NB4 (cell line): ENCODE data around the gene OR5J2.

Experiments
- DNase-seq: peaks from one replicate; pipeline ENCODE4 v3.0.0; 2010; ENCODE audit warnings: low read depth
- H3K4me3 ChIP-seq: one replicate; pipeline ENCODE4 v1.5.1; 2011; ENCODE audit warnings: mild to moderate bottlenecking, low read depth, low read length, moderate library complexity
- MAX ChIP-seq: IDR thresholded peaks from 2 replicates; pipeline ENCODE4 v1.6.1; 2011; ENCODE audit warnings: low read depth, low read length
- MYC ChIP-seq: IDR thresholded peaks from 2 replicates; pipeline ENCODE4 v1.6.1; 2011; ENCODE audit warnings: low read depth, low read length
- POLR2A ChIP-seq: IDR thresholded peaks from 2 replicates; pipeline ENCODE4 v1.6.1; 2011; ENCODE audit warnings: mild to moderate bottlenecking; ENCODE audit not compliant: insufficient read length; ENCODE audit errors: extremely low read depth
- TF ChIP-seq, protein P1 (sequence below): IDR thresholded peaks from one replicate; pipeline ENCODE4 v1.5.1; 2012; ENCODE audit warnings: low read depth, low read length

The OR5J2 gene

DNA sequence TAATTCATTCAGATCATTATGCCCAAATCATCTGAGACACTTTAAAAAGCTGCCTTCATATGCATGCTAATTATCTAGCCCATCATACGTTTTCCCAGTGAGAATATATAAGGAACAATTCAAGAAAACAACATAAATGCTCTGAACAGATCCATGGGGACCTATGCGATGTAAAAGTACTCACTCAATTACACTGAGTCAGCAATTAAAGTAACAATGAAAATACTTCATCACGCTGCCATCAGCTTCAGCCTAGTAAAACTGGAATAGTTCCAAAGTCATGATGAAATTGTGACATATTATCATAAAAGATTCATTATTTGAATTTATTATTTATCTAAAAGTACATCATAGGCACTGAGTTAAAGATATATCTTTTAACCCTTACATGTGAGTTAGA lies 12.6 kb upstream of the OR5J2 start:
- no peak for DNase-seq
- TF ChIP-seq POLR2A (no peak), MYC (no peak), MAX (no peak)
- TF ChIP-seq, protein P1, sequence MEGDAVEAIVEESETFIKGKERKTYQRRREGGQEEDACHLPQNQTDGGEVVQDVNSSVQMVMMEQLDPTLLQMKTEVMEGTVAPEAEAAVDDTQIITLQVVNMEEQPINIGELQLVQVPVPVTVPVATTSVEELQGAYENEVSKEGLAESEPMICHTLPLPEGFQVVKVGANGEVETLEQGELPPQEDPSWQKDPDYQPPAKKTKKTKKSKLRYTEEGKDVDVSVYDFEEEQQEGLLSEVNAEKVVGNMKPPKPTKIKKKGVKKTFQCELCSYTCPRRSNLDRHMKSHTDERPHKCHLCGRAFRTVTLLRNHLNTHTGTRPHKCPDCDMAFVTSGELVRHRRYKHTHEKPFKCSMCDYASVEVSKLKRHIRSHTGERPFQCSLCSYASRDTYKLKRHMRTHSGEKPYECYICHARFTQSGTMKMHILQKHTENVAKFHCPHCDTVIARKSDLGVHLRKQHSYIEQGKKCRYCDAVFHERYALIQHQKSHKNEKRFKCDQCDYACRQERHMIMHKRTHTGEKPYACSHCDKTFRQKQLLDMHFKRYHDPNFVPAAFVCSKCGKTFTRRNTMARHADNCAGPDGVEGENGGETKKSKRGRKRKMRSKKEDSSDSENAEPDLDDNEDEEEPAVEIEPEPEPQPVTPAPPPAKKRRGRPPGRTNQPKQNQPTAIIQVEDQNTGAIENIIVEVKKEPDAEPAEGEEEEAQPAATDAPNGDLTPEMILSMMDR = no peak
- no peak overlapping the region for H3K4me3 ChIP-seq

DNA sequence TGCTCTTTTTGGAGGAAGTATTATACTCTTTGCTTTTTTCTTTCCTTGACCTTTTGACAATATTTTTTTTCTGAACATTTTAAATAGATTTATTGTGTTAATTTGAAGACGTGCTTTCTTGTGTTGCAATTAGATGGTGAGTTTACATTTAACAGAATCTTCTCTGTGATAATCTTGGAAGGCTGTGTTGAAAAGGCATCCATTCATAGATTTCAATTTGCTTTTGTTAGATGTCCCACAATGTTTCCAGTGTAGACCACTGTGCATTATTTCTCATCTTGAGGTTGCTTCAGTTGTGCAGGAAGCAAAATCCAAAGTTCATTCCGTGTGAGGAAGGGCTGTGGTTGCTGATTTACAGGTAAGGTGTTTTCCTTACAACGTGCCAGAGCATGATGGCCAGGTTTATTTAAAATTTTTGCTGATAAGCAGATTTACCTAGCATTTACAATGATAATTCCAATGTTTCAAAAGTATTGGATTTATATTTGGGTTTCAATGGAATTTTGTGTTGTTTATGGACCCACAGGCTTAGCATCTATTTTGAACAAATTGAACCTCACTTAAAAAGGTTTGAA lies 4.1 kb upstream of the OR5J2 start:
- TF ChIP-seq MAX (no peak), POLR2A (no peak), MYC (no peak)
- TF ChIP-seq, protein P1 = no peak
- no peak for DNase-seq
- H3K4me3 ChIP-seq = no peak overlapping the region

DNA sequence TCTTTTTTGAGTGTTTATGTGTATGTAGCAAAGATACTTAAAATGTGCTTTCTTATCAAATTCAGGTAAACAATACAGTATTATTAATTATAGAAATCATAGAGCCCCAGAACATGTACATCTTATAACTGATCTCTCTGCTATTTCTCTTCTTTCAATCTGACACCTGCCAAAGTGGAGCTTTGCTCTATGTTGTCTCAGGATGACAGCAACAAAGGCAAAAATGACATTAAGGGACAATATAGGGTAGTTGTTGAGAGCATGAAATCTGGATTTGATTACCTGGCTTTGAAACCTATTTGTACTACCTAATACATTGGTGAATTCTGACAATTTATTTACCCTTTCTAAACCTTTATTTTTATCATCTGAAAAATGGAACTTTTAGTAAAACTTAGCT lies 7.0 kb downstream of the OR5J2 start:
- H3K4me3 ChIP-seq = no peak overlapping the region
- TF ChIP-seq POLR2A = no peak
- TF ChIP-seq, protein P1 = no peak
- TF ChIP-seq MYC = no peak
- no peak for TF ChIP-seq MAX
- DNase-seq = no peak

- TF ChIP-seq POLR2A (no peak), MAX (no peak), MYC (no peak)
- TF ChIP-seq, protein P1 = no peak
- no peak overlapping the region for H3K4me3 ChIP-seq
- no peak for DNase-seq
Observed at GRCh38 chr11:56188602-56189001, 12.2 kb downstream of the OR5J2 start.

DNA sequence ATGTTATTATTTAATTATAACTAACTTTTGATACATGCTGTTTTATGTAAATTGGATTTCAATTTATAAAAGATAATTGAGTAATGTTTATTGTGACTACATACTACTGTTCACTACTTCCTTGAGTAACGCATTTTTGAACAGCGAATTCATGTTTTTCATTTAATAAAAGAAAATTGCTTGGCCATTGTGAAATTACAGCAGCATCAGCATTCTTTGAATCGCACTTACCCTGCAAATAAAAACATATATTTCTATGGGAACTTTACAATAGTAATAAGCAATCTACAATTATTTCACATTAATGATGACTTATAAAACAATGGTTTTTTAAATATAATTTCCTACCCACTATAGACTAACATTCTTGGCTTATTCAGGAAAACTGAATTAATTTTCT lies 20.3 kb downstream of the OR5J2 start:
- TF ChIP-seq POLR2A (no peak), MYC (no peak), MAX (no peak)
- TF ChIP-seq, protein P1 = no peak
- no peak overlapping the region for H3K4me3 ChIP-seq
- DNase-seq = no peak
